Fibroblast of lung (primary cell): ENCODE measurements around the gene SEMA4C. TPM values are rescaled to one million over a fixed set of nuclear protein-coding genes. Genes with fewer than 3 reads are reported as not detected.

ENCODE experiments used
- DNase-seq, 2 donors: peaks; one replicate each; pipeline versions ENCODE4 v3.0.0 to v3.0.0-alpha.2; 2010; ENCODE audit warnings: low read depth in 2 of 2
- H2AFZ ChIP-seq: 2 replicates; pipeline ENCODE4 v1.5.1; 2012; ENCODE audit warnings: low read length, control low read depth, inconsistent platforms
- H3K27ac ChIP-seq: 2 replicates; pipeline ENCODE4 v1.5.1; 2011; ENCODE audit warnings: low read length, control low read depth; ENCODE audit not compliant: insufficient read depth
- H3K27me3 ChIP-seq: 2 replicates; pipeline ENCODE4 v1.5.1; 2011; ENCODE audit warnings: mild to moderate bottlenecking, low read length; ENCODE audit not compliant: control insufficient read depth, insufficient read depth
- H3K36me3 ChIP-seq: 2 replicates; pipeline ENCODE4 v1.5.1; 2011; ENCODE audit warnings: low read length; ENCODE audit not compliant: control insufficient read depth, insufficient read depth
- H3K4me1 ChIP-seq: 2 replicates; pipeline ENCODE4 v1.5.1; 2011; ENCODE audit warnings: low read length; ENCODE audit not compliant: control insufficient read depth, insufficient read depth; ENCODE audit errors: extremely low read depth
- H3K4me2 ChIP-seq: 2 replicates; pipeline ENCODE4 v1.5.1; 2011; ENCODE audit warnings: low read length, control low read depth; ENCODE audit not compliant: insufficient read depth; ENCODE audit errors: extremely low read depth
- H3K4me3 ChIP-seq, 4 experiments: fragments of 200-600 bp in 1 of 4; sonication (generic) in 1 of 4; replicated peaks in 1 of 4; 2 replicates each; pipeline ENCODE4 v1.5.1; 2011 to 2016; ENCODE audit warnings: low read length in 4 of 4, low read depth in 3 of 4, mild to moderate bottlenecking in 3 of 4, control low read depth in 2 of 4, inconsistent platforms in 1 of 4, mixed read lengths in 1 of 4; ENCODE audit not compliant: insufficient read depth in 1 of 4; ENCODE audit errors: control extremely low read depth in 1 of 4
- H3K79me2 ChIP-seq: 2 replicates; pipeline ENCODE4 v1.5.1; 2012; ENCODE audit warnings: mild to moderate bottlenecking, low read length, inconsistent platforms; ENCODE audit not compliant: control insufficient read depth, insufficient read depth
- H3K9ac ChIP-seq: 2 replicates; pipeline ENCODE4 v1.5.1; 2011; ENCODE audit warnings: mild to moderate bottlenecking, low read length, control low read depth; ENCODE audit not compliant: insufficient read depth
- H3K9me3 ChIP-seq: 2 replicates; pipeline ENCODE4 v1.5.1; 2012; ENCODE audit warnings: low read depth, low read length; ENCODE audit not compliant: control insufficient read depth, insufficient read depth
- H4K20me1 ChIP-seq: 2 replicates; pipeline ENCODE4 v1.5.1; 2011; ENCODE audit warnings: low read length; ENCODE audit not compliant: control insufficient read depth, insufficient read depth; ENCODE audit errors: extremely low read depth
- EZH2 ChIP-seq: IDR thresholded peaks from 2 replicates; pipeline ENCODE4 v1.5.1; 2012; ENCODE audit warnings: low read length, control low read depth, mild to moderate bottlenecking; ENCODE audit errors: missing control alignments
- polyA plus RNA-seq, 2 donors: library from polyadenylated mRNA; depleted of rRNA in 1 of 2; stranded (reverse) in 1 of 2; unstranded in 1 of 2; fragments of >200 nt; gene quantifications; 2 replicates each; pipeline ENCODE4 v1.2.1, GENCODE V29; 2011 to 2012; ENCODE audit warnings: missing spikeins in 1 of 2
- total RNA-seq: library from RNA; depleted of rRNA; stranded (reverse); fragments of >200 nt; gene quantifications from 2 replicates; pipeline ENCODE4 v1.2.1, GENCODE V29; 2014
- TF ChIP-seq, protein P1 (sequence below), 2 donors: IDR thresholded peaks in 1 of 2; conservative IDR thresholded peaks in 1 of 2; 1 replicate in 1 of 2; 2 replicates in 1 of 2; pipeline ENCODE4 v1.5.1; 2011 to 2012; ENCODE audit warnings: low read length in 2 of 2, control low read depth in 1 of 2, inconsistent platforms in 1 of 2, low read depth in 1 of 2, mild to moderate bottlenecking in 1 of 2

The SEMA4C gene
- total and polyA plus RNA-seq, 2 donors (not counting 1 experiment from before 2014, with no cell fraction given), result 12.7 to 17.5 TPM

DNA sequence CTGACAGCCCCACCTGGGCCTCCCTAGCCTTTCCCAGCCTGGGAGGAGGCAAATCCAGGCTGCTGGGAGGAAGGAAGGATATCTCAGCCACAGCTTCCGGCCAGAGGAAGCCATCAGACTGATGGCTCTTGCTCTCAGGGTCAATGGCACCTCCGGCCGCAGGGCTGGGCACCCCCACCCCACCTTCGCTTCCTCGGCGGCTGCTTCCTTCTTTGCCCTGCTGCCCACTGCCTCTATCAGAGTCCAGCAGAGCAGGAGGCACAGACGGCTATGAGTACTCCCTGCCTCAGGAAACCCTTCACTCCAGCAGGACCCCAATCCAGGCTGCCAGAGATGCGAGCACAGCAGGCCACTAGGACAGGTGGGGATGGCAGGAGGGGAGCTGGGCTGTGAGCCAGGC is 3.3 kb downstream of the SEMA4C start:
- Histone ChIP-seq H3K9me3 (no peaks in the 10 kb centered on the region), H3K4me2 (peak overlapping the region; percentile 98), H3K27ac (peak overlapping the region; percentile 25), H3K27me3 (peaks cover 2% of the 10 kb centered on the region), H3K4me1 (peaks cover 13% of the 10 kb centered on the region), H4K20me1 (no peaks in the 10 kb centered on the region), H3K36me3 (peaks cover 34% of the 10 kb centered on the region), H3K9ac (peak overlapping the region; percentile 29), H3K79me2 (peaks cover 31% of the 10 kb centered on the region), H2AFZ (no peak overlapping the region), H3K4me3 (peak overlapping the region in 3 of 4 experiments; percentile 41 to 91 (median 84))
- TF ChIP-seq, protein P1, sequence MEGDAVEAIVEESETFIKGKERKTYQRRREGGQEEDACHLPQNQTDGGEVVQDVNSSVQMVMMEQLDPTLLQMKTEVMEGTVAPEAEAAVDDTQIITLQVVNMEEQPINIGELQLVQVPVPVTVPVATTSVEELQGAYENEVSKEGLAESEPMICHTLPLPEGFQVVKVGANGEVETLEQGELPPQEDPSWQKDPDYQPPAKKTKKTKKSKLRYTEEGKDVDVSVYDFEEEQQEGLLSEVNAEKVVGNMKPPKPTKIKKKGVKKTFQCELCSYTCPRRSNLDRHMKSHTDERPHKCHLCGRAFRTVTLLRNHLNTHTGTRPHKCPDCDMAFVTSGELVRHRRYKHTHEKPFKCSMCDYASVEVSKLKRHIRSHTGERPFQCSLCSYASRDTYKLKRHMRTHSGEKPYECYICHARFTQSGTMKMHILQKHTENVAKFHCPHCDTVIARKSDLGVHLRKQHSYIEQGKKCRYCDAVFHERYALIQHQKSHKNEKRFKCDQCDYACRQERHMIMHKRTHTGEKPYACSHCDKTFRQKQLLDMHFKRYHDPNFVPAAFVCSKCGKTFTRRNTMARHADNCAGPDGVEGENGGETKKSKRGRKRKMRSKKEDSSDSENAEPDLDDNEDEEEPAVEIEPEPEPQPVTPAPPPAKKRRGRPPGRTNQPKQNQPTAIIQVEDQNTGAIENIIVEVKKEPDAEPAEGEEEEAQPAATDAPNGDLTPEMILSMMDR (conservative IDR thresholded peaks at IDR 0.05 in 1 of 2, IDR thresholded peaks at IDR 0.05 in 1 of 2; ENCODE audit: low read depth in 1 of 2, low read length in 2 of 2), result no peak
- no peak for TF ChIP-seq EZH2
- no peak for DNase-seq

DNA sequence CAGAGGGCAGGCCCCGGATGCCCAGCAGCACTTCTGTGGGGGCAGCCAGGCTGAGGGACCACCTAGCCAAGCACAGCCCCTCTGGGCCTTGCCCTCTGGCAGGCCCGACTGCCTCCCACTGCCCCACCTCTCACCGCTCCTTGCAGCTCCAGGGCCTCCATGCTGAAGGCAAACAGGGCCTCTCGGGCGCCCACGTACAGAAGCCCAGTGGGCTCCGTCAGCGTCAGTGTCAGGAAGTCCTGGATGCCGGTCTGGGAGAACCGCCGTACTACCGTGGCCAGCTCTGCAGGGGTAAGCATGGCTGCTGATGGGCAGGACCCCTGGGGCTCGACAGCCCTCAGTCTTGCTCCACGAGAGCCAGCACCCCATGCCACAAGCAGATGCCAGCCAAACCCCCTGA is 3.7 kb downstream of the SEMA4C start:
- H3K4me3 ChIP-seq, result no peak overlapping the region
- H3K36me3 ChIP-seq, result peaks cover 37% of the 10 kb centered on the region
- no peaks in the 10 kb centered on the region for H3K9me3 ChIP-seq

DNA sequence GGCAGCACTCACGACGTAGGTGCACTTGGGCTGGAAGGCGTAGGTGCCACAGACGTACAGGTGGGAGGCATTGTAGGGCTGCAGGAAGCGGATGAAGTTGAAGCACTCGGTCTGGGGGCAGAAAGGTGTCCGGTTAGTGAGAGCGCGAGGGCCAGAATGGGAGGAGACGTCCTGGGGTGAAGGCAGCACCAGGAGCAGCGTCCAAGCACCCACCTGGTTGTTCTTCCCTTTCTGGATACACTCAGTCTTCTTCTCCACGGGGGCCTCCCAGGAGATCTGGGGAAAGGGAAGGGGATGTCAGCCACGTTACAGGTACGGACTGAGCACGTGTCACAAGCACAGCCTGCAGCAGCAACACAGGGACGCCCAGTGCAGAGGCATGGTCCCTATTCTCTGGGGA is 4.2 kb downstream of the SEMA4C start:
- no peak overlapping the region for H2AFZ ChIP-seq
- DNase-seq, result no peak
- peaks cover 31% of the 10 kb centered on the region for H3K79me2 ChIP-seq
- TF ChIP-seq, protein P1 (conservative IDR thresholded peaks at IDR 0.05 in 1 of 2, IDR thresholded peaks at IDR 0.05 in 1 of 2; ENCODE audit: low read depth in 1 of 2, low read length in 2 of 2), result no peak
- TF ChIP-seq EZH2, result no peak
- H3K9me3 ChIP-seq, result no peaks in the 10 kb centered on the region
- no peaks in the 10 kb centered on the region for H4K20me1 ChIP-seq
- H3K4me3 ChIP-seq, result no peak overlapping the region
- no peak overlapping the region for H3K4me2 ChIP-seq
- H3K9ac ChIP-seq, result no peak overlapping the region
- H3K27ac ChIP-seq, result no peak overlapping the region
- peaks cover 41% of the 10 kb centered on the region for H3K36me3 ChIP-seq
- peaks cover 1% of the 10 kb centered on the region for H3K27me3 ChIP-seq
- H3K4me1 ChIP-seq, result peaks cover 13% of the 10 kb centered on the region

More for the DNA sequence above, 3.7 kb downstream of the SEMA4C start:
- no peak overlapping the region for H3K9ac ChIP-seq
- H3K27me3 ChIP-seq, result peaks cover 2% of the 10 kb centered on the region
- no peak overlapping the region for H3K4me2 ChIP-seq
- DNase-seq, result no peak
- H2AFZ ChIP-seq, result no peak overlapping the region
- H4K20me1 ChIP-seq, result no peaks in the 10 kb centered on the region
- H3K79me2 ChIP-seq, result peaks cover 31% of the 10 kb centered on the region
- TF ChIP-seq, protein P1 (conservative IDR thresholded peaks at IDR 0.05 in 1 of 2, IDR thresholded peaks at IDR 0.05 in 1 of 2; ENCODE audit: low read depth in 1 of 2, low read length in 2 of 2), result no peak
- no peak for TF ChIP-seq EZH2
- H3K27ac ChIP-seq, result peak overlapping the region; percentile 25
- H3K4me1 ChIP-seq, result peaks cover 13% of the 10 kb centered on the region
